NCI-H1417 (cell line): ENCODE data around the gene GAS6.
"Not testable (repeated sequence)": the region's sequence is repeated elsewhere in the genome, so short reads cannot be mapped to it uniquely, and the experiment has no call there.

ENCODE experiments used
- DNase-seq, 3 experiments: peaks; one replicate each; lab custom pipeline; 2025; lab: John Stamatoyannopoulos, UW

The GAS6 gene

DNA sequence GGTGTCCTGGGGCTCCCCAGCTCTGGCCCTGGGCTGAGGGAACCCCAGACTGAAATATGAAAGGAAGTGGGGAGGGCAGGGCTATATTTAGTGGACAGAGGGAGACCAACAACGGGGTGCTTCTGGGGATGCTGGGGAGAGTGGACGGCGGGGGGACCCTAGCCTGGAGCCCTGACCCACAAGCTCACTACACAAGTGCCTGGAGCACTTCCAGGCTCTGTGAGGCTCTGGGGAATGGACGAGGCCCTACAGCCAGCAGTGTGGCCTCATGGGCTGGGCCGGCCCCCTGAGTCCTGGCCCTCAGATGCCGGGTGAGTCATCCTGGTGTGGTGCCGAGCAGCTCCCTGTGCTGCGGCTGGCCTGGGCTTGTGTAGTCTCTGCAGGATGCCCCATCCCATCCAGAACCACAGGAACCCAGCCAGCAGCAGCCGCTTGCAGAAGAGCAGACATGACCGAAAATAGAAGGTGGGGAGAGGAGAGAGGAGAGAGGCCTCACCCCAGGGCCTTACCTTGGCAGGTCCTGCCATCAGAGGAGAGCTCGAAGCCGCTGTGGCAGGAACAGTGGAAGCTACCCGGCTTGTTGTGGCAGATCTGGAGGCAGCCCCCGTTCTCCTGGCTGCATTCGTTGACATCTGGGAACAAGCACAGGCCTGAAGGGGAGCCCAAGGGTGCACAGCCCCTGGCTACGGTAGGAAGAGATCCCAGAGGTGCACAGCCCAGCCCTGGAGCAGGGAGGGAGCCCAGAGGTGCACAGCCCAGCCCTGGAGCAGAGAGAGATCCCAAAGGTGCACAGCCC lies 26.1 kb downstream of the GAS6 start:
- DNase-seq = peak in 2 of 3 experiments; percentile 60 to 69

DNA sequence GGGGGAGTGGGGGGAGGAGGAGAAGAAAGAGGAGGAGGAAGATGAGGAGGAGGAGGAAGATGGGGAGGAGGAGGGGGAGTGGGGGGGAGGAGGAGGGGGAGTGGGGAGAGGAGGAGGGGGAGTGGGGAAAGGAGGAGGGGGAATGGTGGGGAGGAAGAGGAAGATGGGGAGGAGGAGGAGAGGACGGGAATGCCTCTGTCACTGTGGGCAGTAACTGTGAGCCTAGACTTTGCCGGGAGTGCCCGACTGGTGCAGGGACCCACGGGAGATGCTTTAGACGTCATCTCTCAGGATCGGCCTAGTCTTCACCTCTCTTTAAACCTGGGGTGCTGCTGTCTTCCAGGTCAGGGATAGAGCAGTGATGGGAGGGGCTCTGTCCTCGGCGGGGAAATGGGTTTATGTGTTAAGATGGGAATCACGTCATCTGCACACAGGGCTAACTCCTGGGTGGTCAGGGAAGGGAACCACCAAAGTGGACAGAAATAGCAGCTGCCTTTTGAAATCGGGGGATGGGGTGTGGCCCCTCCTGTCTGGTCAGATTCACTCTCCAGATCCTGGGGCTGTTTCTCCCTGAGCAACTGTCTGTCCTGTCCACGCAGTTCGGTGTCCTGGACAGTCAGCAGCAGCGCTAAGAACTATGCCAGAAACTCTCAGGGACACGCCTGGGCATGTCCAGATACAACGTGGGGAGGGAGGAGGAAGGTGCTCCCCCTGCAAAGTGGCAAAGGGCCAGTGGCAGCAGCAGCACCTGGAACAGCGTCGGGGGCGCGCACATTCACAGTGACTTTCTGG lies 26.9 kb downstream of the GAS6 start:
- peak; percentile 53 to 83 (median 76) for DNase-seq

- DNase-seq = peak; percentile 88 to 96 (median 95)
These were observed 28.2 kb downstream of the GAS6 start for GRCh38 chr13:113835461-113836270.

DNA sequence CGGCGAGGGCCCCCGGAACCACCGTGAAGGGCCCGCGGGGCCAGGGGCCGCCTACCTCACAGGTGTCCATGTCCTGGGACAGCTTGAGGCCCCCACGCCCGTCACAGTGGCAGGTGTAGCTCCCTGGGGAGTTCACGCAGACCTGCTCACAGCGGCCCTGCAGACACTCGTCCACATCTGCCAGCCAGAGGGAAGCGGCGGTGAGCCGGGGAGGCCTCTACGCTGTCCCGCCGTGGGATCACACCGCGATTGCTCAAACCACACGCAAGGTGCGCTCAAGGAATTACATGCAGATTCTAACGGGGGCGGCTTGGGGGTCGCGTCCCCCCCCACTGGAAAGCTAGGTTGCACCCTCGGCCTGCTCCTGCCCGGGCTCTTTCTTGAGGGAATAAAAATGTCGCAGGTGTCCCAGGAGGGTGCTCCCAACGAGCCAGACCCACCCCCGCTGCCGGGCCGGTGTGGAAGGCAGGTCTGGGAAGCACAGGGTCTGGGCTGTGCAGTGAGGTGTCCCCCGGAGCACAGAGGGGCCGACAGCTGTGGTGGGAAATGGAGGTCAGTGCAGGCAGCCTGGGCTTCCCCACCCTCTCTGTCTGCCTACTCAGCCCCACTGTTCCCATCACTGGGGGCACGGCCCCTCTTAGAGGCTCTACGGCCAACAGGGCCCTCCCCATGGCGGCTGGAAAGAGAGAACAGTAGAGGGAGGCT lies 29.2 kb downstream of the GAS6 start:
- DNase-seq = peak in 1 of 3 experiments; percentile 14

- not testable (repeated sequence) for DNase-seq
These were observed 29.9 kb downstream of the GAS6 start for GRCh38 chr13:113834006-113834405.

DNA sequence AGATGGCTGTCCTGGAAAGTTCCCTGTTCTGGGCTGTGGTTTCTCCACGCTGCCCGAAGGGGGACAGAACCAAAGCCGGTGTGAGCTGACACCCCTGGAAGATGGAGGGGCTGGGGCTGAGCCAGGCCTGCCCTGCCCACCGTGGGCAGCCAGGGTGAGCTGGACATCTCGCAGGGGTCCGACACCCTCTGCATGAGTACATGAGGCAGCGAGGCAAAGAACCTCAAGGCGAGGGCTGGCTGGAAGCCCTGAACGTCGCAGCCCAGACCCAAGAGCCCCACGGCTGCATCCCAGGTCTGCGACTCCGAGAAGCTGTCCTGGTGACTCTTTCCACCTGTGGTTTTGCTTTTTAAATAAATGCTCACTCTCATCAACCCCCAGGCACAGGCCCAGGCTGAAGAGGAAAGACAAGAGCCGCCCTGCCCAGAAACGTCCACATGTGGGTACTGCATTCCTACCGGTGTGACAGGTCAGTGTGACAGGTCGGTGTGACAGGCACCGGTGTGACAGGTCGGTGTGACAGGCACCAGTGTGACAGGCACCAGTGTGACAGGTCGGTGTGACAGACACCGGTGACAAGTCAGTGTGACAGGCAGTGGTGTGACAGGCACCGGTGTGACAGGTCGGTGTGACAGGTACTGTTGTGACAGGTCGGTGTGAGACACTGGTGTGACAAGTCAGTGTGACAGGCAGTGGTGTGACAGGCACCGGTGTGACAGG lies 30.6 kb downstream of the GAS6 start:
- DNase-seq = no peak

DNA sequence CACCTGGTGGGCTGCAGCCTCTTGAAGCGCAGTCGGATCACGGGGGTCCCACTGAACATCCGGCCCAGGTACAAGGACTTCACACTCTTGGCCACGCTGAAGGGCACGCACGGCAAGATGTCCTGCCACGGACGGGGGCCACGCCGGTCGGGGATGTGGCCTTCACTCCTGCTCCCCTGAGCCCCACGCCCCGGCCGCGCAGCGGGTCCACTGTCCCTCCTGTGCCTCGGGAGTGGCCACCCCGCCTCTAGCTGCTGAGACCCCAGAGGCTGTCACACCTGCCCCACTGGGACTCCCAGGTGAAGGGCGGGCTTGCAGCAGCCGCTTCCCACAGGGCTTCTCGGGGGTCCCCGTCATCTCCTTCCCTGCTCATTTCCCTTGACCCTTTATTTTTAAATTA lies 31.2 kb downstream of the GAS6 start:
- DNase-seq = no peak

- DNase-seq = no peak
These were observed 31.7 kb downstream of the GAS6 start for GRCh38 chr13:113832205-113832604.

DNA sequence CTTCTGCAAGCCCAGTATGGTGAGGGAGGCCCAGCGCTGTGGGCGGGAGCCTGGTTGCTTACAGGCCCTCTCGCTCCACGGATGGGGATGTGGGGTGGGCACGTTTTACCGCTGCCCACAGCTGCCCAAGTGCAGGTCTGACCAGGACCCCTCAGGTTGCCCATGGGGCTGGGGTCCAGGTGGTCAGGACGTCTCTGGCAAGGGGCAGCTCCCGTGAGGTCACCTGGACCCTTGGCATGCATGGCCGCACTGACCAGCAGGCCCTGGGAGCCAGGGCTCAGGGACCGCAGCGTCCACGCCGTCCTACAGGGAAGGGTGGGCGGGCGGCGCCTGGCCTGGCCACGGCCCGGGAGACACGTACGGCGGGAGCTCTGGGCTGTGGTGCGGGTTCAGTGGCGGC lies 32.8 kb downstream of the GAS6 start:
- DNase-seq = no peak

DNA sequence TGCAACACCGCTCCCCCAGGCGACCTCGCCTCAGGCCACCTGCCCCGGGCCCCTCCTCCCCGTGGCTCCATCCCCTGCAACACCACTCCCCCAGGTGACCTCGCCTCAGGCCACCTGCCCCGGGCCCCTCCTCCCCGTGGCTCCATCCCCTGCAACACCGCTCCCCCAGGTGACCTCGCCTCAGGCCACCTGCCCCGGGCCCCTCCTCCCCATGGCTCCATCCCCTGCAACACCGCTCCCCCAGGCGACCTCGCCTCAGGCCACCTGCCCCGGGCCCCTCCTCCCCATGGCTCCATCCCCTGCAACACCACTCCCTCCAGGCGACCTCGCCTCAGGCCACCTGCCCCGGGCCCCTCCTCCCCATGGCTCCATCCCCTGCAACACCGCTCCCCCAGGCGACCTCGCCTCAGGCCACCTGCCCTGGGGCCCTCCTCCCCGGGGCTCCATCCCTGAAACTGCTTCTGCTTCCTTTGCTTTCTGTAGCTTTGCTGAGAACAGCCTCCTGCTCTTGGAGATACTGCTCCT lies 33.4 kb downstream of the GAS6 start:
- peak in 1 of 3 experiments; percentile 19 for DNase-seq

GRCh38 chr13:113828282-113828825 lies 35.5 kb downstream of the GAS6 start:
- DNase-seq = no peak

DNA sequence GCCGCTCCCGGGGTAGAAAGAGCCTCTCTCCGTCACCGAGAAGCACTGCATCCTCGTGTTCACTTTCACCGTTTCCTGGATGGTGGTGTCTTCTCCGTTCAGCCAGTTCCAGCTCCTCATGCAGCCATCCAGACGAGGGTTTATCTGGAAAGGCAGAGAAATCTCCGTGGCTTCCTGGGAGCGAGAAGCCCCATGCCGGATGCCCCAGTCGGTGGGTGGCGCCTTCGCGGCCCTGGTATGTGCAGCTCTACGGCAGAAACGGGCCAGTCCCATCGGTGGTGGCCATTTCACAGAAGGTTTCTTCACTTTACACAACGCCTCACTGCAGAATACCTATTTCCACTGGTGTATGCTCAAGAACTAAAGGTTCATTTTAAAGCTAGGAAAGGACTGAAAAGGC lies 36.9 kb downstream of the GAS6 start:
- DNase-seq = no peak

DNA sequence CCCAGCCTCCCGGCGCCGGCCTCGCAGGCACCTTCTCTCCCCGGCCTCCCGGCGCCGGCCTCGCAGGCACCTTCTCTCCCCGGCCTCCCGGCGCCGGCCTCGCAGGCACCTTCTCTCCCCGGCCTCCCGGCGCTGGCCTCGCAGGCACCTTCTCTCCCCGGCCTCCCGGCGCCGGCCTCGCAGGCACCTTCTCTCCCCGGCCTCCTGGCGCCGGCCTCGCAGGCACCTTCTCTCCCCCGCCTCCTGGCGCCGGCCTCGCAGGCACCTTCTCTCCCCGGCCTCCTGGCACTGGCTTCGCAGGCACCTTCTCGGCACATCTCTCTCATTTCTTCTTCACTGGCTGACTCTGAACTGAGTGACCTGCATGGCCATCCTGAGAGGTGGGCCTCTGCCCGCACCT lies 37.4 kb downstream of the GAS6 start:
- DNase-seq = not testable (repeated sequence)

DNA sequence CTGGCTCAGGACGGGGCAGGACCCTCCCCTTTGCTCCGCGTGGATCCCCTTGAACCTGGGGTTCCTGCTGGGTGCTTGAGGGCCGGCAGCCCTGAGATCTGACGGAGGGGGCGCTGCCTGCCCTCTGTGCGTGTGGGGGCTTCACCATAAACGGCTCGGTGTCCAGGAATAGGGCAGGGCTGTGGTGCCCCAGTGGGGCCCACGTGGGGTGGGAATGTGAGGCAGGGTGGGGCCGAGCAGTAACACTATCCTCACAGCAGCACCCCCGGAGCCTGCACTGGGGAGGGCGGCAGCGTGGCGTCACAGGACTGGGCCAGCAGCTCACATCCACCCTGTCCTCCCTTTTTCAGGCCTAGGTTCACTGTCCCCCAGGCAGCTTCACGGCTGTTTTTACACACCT lies 38.0 kb downstream of the GAS6 start:
- DNase-seq = no peak

GRCh38 chr13:113823771-113824170 lies 40.1 kb downstream of the GAS6 start:
- DNase-seq = no peak

DNA sequence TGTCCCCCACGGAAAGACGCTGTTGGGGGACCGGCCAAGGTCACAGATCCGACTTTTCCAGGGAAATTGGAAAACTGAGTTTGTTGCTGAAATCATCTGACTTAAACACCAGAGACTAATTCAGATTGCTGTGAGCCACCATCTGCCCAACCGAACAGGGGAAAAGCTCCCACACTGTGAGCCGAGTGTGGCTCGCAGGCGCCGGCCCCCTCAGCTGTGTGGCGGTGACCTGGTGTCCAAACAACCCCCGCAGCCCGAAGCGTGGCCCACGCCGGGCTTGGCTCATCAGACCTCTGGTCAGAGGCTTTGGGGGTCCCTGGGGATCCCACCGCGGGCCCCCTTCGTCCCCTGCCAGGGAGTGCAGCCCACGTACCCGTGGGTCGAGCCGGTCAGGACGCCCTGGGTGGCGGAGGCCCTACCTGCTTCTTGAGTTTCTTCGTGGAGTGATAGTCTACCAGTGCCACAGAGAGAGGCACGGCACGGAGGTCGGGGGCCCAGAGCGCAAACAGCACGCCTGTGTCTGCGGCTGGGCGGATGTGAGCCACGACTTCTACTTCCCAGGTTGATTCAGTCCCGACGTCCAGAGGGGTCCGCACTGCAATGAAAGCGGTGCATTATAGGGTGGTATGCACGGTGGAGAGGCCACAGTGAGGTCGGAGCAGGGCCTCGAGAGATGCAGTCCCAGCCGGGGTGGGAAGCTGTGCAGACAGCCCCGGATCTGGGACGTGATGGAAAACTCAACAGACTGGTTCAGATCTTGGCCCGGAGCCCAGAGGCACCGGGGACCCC lies 40.7 kb downstream of the GAS6 start:
- DNase-seq = no peak

DNA sequence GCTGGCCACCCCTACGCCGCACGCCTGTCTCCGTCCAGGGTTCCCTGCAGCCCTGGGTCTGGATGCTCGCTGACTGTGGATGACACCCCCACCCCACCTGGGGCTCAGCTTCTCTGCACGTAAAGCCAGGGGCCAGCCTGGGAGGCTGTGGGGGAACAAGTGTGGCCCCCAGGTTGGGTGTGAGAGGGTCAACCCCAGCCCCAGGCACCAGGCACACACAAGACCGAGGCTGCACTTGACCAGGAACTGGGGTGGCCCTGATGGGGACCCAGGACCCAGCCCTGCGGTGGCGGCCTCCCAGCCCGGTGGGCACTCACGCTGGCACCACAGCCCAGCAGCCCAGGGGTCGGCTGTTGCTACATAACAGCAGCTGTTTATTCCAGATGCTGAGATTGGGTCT lies 41.6 kb downstream of the GAS6 start:
- DNase-seq = no peak

GRCh38 chr13:113821847-113822246 lies 42.0 kb downstream of the GAS6 start:
- DNase-seq = no peak

- peak; percentile 89 to 94 (median 91) for DNase-seq
These were observed 42.8 kb downstream of the GAS6 start for GRCh38 chr13:113820813-113821651.
